SK-N-SH treated with all-trans-retinoic acid at 6 μM for 48 hours (cell line): Measurements from ENCODE around the gene RPL28.

Source experiments
- BACH2 ChIP-seq: fragments of 250-450 bp; sonication (Bioruptor Pico); IDR thresholded peaks from 2 replicates; pipeline ENCODE4 v1.9.0; 2021; ENCODE audit warnings: mild to moderate bottlenecking, borderline replicate concordance
- RARB ChIP-seq: fragments of 250-450 bp; sonication (Bioruptor Pico); IDR thresholded peaks from 2 replicates; pipeline ENCODE4 v1.8.0; 2021; ENCODE audit warnings: mild to moderate bottlenecking, moderate library complexity

- TF ChIP-seq BACH2 (CRISPR knock-in tag): no peak
- TF ChIP-seq RARB (CRISPR knock-in tag): no peak
Measured at GRCh38 chr19:55339889-55340783, 45.6 kb upstream of the RPL28 start.
